IPS-18a (cell line): ENCODE results near the gene GATC.
"Not testable (repeated sequence)": the region's sequence is repeated elsewhere in the genome, so short reads cannot be mapped to it uniquely, and the experiment has no call there.

Experiments used
- H3K27ac ChIP-seq: one replicate; pipeline ENCODE4 v1.5.1; 2013; ENCODE audit warnings: low read length
- H3K27me3 ChIP-seq: one replicate; pipeline ENCODE4 v1.6.1; 2013; ENCODE audit warnings: mild to moderate bottlenecking, low read length; ENCODE audit not compliant: control insufficient read depth, insufficient read depth
- H3K36me3 ChIP-seq: one replicate; pipeline ENCODE4 v1.6.1; 2013; ENCODE audit warnings: low read depth, low read length; ENCODE audit not compliant: control insufficient read depth
- H3K4me1 ChIP-seq: one replicate; pipeline ENCODE4 v1.6.1; 2013; ENCODE audit warnings: low read depth, low read length; ENCODE audit not compliant: control insufficient read depth
- H3K4me3 ChIP-seq: one replicate; pipeline ENCODE4 v1.5.1; 2013; ENCODE audit warnings: low read length
- H3K9ac ChIP-seq: one replicate; pipeline ENCODE4 v1.6.1; 2013; ENCODE audit warnings: mild to moderate bottlenecking, low read length, moderate library complexity
- H3K9me3 ChIP-seq: one replicate; pipeline ENCODE4 v1.6.1; 2013; ENCODE audit warnings: low read depth, low read length; ENCODE audit not compliant: control insufficient read depth

GATC gene

GRCh38 chr12:120439646-120440247 lies 6.5 kb upstream of the GATC start:
- H3K4me3 ChIP-seq, result peak overlapping the region; percentile 21
- H3K27me3 ChIP-seq, result no peaks in the 10 kb centered on the region
- H3K4me1 ChIP-seq, result peaks cover 3% of the 10 kb centered on the region
- H3K9ac ChIP-seq, result no peak overlapping the region
- H3K27ac ChIP-seq, result no peak overlapping the region
- peaks cover 35% of the 10 kb centered on the region for H3K36me3 ChIP-seq
- H3K9me3 ChIP-seq, result no peaks in the 10 kb centered on the region

- H3K9ac ChIP-seq, result no peak overlapping the region
- peaks cover 45% of the 10 kb centered on the region for H3K36me3 ChIP-seq
- no peaks in the 10 kb centered on the region for H3K9me3 ChIP-seq
- no peaks in the 10 kb centered on the region for H3K27me3 ChIP-seq
- peak overlapping the region; percentile 92 for H3K4me3 ChIP-seq
- H3K27ac ChIP-seq, result no peak overlapping the region
- H3K4me1 ChIP-seq, result peaks cover 3% of the 10 kb centered on the region
Measured at GRCh38 chr12:120444676-120445075, 1.6 kb upstream of the GATC start.

- peak overlapping the region; percentile 85 for H3K9ac ChIP-seq
- H3K4me1 ChIP-seq, H3K27me3 ChIP-seq, H3K9me3 ChIP-seq: not testable (repeated sequence)
- H3K4me3 ChIP-seq, result peak overlapping the region; percentile 92
- H3K36me3 ChIP-seq, result peaks cover 41% of the 10 kb centered on the region
- peak overlapping the region; percentile 86 for H3K27ac ChIP-seq
Measured at GRCh38 chr12:120446844-120447178, 567 bp downstream of the GATC start.

DNA sequence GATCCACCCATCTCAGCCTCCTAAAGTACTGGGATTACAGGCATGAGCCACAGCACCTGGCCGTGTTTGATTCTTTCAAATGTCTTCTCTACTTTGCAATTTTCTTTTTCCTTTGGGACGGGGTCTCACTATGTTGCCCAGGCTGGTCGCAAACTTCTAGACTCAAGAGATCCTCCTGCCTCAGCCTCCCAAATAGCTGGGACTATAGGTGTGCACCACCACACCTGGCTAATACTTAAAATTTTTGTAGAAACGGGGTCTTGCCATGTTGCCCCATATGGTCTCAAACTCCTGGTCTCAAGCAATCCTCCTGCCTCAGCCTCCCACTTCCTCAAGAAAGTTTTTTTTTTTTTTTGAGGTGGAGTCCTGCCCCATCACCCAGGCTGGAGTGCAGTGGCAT lies 1.7 kb downstream of the GATC start:
- Histone ChIP-seq H3K9ac (no peak overlapping the region), H3K27me3 (no peaks in the 10 kb centered on the region), H3K4me1 (no peaks in the 10 kb centered on the region), H3K4me3 (no peak overlapping the region), H3K9me3 (no peaks in the 10 kb centered on the region), H3K27ac (no peak overlapping the region), H3K36me3 (peaks cover 38% of the 10 kb centered on the region)

DNA sequence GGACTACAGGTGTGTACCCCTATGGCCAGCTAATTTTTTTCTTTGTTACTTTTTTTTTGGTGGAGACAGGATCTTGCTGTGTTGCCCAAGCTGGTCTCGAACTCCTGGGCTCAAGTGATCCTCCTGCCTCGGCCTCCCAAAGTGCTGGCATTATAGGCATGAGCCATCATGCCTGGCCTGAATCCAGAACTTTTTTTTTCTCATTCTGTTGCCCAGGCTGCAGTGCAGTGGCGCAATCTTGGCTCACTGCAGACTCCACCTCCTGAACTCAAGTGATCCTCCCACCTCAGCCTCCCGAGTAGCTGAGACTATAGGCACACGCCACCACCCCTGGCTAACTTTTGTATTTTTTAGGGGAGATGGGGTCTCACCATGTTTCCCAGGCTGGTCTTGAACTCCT lies 6.3 kb downstream of the GATC start:
- not testable (repeated sequence) for H3K4me3 ChIP-seq, H3K9me3 ChIP-seq, H3K27me3 ChIP-seq, H3K27ac ChIP-seq, H3K4me1 ChIP-seq, H3K9ac ChIP-seq
- peaks cover 44% of the 10 kb centered on the region for H3K36me3 ChIP-seq

DNA sequence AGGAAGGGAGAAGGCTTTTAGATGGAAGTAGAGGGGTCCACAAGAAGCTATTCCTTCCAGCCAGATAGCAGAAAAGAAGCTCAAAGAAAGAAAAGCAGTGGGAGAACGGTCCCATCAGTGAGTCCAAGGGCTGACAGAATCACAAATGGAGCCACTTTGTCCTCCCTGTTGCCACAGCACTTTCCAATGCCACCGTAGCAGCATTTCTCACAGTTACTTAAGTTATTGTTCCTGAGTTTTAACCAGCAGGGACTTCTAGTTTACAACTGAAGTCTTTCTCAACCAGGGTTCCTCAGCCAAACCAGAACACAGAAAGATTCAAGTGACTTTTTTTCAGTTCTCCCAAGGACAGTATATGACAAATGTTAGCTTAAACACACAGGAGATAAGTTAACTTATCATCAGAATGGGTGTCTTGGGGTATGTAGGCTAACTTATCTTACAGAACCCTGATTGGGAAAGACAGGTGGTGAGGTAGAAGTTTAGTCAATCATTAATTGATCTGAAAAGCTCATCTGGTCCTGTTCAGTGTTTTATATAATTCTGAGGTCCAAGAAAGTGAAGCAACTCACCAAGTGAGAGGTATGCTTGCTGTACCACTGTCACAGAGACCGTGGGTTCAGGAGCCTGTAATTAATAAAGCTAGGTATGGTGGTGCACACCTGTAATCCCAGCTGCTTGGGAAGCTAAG lies 7.0 kb downstream of the GATC start:
- Histone ChIP-seq H3K9ac (no peak overlapping the region), H3K4me1 (no peaks in the 10 kb centered on the region), H3K36me3 (peaks cover 47% of the 10 kb centered on the region), H3K4me3 (no peak overlapping the region), H3K9me3 (no peaks in the 10 kb centered on the region), H3K27ac (no peak overlapping the region), H3K27me3 (no peaks in the 10 kb centered on the region)

GRCh38 chr12:120453977-120454376 lies 7.7 kb downstream of the GATC start:
- H3K36me3 ChIP-seq, result peaks cover 54% of the 10 kb centered on the region
- no peak overlapping the region for H3K27ac ChIP-seq
- no peaks in the 10 kb centered on the region for H3K4me1 ChIP-seq
- H3K9ac ChIP-seq, result no peak overlapping the region
- H3K27me3 ChIP-seq, result no peaks in the 10 kb centered on the region
- H3K4me3 ChIP-seq, result no peak overlapping the region
- H3K9me3 ChIP-seq, result no peaks in the 10 kb centered on the region

DNA sequence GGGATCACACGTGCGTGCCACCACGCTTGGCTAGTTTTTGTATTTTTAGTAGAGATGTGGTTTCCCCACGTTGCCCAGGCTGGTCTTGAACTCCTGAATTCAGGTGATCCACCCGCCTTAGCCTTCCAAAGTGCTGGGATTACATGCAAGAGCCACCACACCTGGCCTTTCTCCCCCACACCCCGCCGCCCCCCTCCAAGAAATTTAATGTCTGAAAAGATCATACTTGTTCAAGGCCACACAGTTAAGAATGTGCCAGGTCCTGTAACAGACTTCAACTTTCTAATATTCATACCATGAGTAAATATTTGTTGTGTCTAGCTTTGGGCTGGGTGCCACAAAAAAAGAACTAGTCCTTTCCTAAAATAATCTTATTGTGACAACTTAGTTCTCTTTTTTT lies 9.1 kb downstream of the GATC start:
- Histone ChIP-seq H3K4me1 (no peaks in the 10 kb centered on the region), H3K9me3 (no peaks in the 10 kb centered on the region), H3K4me3 (no peak overlapping the region), H3K9ac (no peak overlapping the region), H3K36me3 (peaks cover 60% of the 10 kb centered on the region), H3K27me3 (no peaks in the 10 kb centered on the region), H3K27ac (no peak overlapping the region)

DNA sequence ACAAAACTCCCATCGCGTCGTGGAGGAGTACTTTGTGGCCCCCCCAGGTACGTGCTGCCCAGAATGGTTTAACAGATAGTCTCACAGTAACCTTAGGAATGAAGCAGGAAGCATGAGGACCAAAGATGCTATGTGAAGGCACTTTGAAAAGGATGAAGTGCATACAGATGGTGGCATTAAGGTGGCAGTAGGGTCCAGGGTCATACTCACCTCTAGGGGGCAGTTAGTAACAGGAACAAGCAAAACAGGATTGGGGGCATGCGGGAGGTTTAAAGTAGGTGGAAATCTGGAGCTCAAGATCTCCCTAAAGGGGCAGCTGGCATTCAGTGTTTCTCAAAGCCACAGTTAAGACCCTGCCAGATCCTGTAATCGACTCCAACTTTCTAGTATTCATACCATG lies 10.9 kb downstream of the GATC start:
- no peaks in the 10 kb centered on the region for H3K4me1 ChIP-seq
- no peak overlapping the region for H3K27ac ChIP-seq
- no peak overlapping the region for H3K4me3 ChIP-seq
- H3K36me3 ChIP-seq, result peaks cover 69% of the 10 kb centered on the region
- H3K9ac ChIP-seq, result no peak overlapping the region
- no peaks in the 10 kb centered on the region for H3K27me3 ChIP-seq
- H3K9me3 ChIP-seq, result no peaks in the 10 kb centered on the region

GRCh38 chr12:120460157-120460556 lies 13.9 kb downstream of the GATC start:
- H3K27me3 ChIP-seq, result no peaks in the 10 kb centered on the region
- no peak overlapping the region for H3K9ac ChIP-seq
- no peaks in the 10 kb centered on the region for H3K9me3 ChIP-seq
- no peaks in the 10 kb centered on the region for H3K4me1 ChIP-seq
- H3K27ac ChIP-seq, result no peak overlapping the region
- no peak overlapping the region for H3K4me3 ChIP-seq
- H3K36me3 ChIP-seq, result peaks cover 88% of the 10 kb centered on the region

DNA sequence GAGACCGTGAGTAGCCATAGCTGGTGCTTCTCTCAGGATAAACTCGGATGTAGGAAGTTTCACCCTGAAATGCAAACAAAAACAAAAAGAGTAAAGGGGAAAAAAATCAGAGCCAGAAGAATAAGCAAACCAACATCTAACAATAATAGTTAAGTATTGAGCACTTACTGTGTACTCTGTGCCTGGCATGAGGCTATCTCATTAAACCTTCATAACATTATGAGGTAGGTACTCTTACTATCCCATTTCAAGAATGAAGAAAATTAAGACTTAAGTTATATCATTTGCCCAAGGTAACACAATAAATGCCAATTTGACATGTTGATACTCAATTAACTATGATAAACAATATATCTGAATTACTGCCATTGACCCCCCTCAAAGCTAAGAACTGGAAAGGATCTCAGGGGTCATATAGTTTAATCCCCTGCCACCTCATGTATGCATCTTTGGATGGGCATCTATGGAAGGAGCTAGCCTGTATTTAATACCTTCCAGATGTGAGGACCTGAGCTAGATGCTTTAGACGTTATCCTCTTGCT lies 15.9 kb downstream of the GATC start:
- Histone ChIP-seq H3K36me3 (peaks cover 84% of the 10 kb centered on the region), H3K27me3 (no peaks in the 10 kb centered on the region), H3K9me3 (no peaks in the 10 kb centered on the region), H3K9ac (no peak overlapping the region), H3K4me1 (no peaks in the 10 kb centered on the region), H3K27ac (no peak overlapping the region), H3K4me3 (no peak overlapping the region)

DNA sequence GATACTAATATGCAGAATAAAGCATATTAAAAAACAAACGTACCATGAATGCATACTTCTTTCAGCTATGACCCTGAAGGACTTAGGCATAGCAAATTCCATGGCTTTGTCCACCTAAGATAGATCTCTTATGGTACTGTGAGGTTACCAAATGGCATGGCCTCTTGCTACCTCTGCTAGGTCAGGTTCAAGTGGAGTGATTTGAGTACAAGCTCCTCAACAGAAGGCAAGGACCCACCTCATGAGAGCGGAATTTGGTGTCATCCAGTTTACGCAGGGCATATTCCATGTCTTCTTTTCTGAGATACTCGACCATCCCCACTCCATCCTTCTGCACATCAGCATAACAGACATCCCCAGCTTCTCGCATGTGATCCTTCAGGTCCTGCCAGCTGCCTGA lies 17.5 kb downstream of the GATC start:
- no peak overlapping the region for H3K4me3 ChIP-seq
- no peaks in the 10 kb centered on the region for H3K4me1 ChIP-seq
- no peak overlapping the region for H3K9ac ChIP-seq
- no peak overlapping the region for H3K27ac ChIP-seq
- peaks cover 74% of the 10 kb centered on the region for H3K36me3 ChIP-seq
- no peaks in the 10 kb centered on the region for H3K9me3 ChIP-seq
- H3K27me3 ChIP-seq, result no peaks in the 10 kb centered on the region
